K562 (cell line): ENCODE results near the gene ITGA1. TPM values are rescaled to one million over a fixed set of nuclear protein-coding genes. Genes with fewer than 3 reads are reported as not detected.

ENCODE experiments used
- ATAC-seq: fragments of 200-7000 bp; cut with Tn5 transposase; 3 replicates; pipeline ENCODE4 v1.9.1; 2020; ENCODE audit warnings: moderate library complexity
- BruUV-seq: library from RNA; stranded (reverse); fragments of 400-500 nt; replicated peaks from 2 replicates; lab custom pipeline; 2021; lab: Mats Ljungman, UMichigan
- CTCF ChIA-PET: fragments of 300-600 bp; formaldehyde crosslinking; extraction: SDS; loops from one replicate; lab custom pipeline; 2021; ENCODE audit warnings: low intra/inter-chr PET ratio; lab: Yijun Ruan, JAX
- POLR2A ChIA-PET: fragments of 300-600, 350-650 bp; sonication (Branson Sonifier 250); formaldehyde crosslinking; extraction: SDS; loops from one replicate; lab custom pipeline; 2021; ENCODE audit warnings: antibody characterized with exemption, inconsistent platforms; lab: Yijun Ruan, JAX
- DNase-seq, 4 experiments: peaks; one replicate each; pipeline versions ENCODE4 v3.0.0 to v3.0.0-alpha.2; 2011 to 2018; ENCODE audit warnings: low spot score in 3 of 4, mixed read lengths in 3 of 4; ENCODE audit errors: extremely low read depth in 1 of 4
- FAIRE-seq: peaks from 2 replicates; lab custom pipeline; 2011; peaks lifted over from hg19 to GRCh38; lab: Jason Lieb, UNC
- H2AFZ ChIP-seq: 2 replicates; pipeline ENCODE4 v1.6.0; 2011; ENCODE audit warnings: low read depth, low read length, control low read depth, inconsistent platforms
- H3K27ac ChIP-seq: fragments of 200-600 bp; 3 replicates; pipeline ENCODE4 v1.8.0; 2011; ENCODE audit warnings: low read depth, mild to moderate bottlenecking, control low read depth, inconsistent platforms, low read length, moderate library complexity, mixed read lengths; ENCODE audit errors: extremely low read depth
- H3K27me3 ChIP-seq, 2 experiments: fragments of 300-600 bp in 1 of 2; 2 replicates in 1 of 2; 3 replicates in 1 of 2; pipeline versions ENCODE4 v1.6.0 to v1.8.0; 2011; ENCODE audit warnings: inconsistent platforms in 2 of 2, low read length in 2 of 2, mild to moderate bottlenecking in 1 of 2, mixed read lengths in 1 of 2, moderate library complexity in 1 of 2; ENCODE audit not compliant: control insufficient read depth in 2 of 2, insufficient read depth in 2 of 2
- H3K36me3 ChIP-seq: fragments of 300-600 bp; 3 replicates; pipeline ENCODE4 v1.8.0; 2011; ENCODE audit warnings: mild to moderate bottlenecking, low read length, inconsistent platforms; ENCODE audit not compliant: control insufficient read depth, insufficient read depth
- H3K4me1 ChIP-seq, 2 experiments: fragments of 200-600 bp in 1 of 2; replicated peaks in 1 of 2; 2 replicates in 1 of 2; 3 replicates in 1 of 2; pipeline versions ENCODE4 v1.5.1 to v1.8.0; 2011; ENCODE audit warnings: inconsistent platforms in 2 of 2, low read length in 2 of 2, mild to moderate bottlenecking in 1 of 2, mixed read lengths in 1 of 2, moderate library complexity in 1 of 2; ENCODE audit not compliant: control insufficient read depth in 2 of 2, insufficient read depth in 2 of 2
- H3K4me2 ChIP-seq: 2 replicates; pipeline ENCODE4 v1.6.1; 2011; ENCODE audit warnings: low read length, control low read depth, inconsistent platforms, mixed read lengths; ENCODE audit not compliant: insufficient read depth
- H3K4me3 ChIP-seq: fragments of 200-600 bp; sonication (generic), shearing (Covaris generic); 2 replicates; pipeline ENCODE4 v1.5.1; 2016; ENCODE audit warnings: control low read depth, inconsistent platforms
- H3K79me2 ChIP-seq: fragments of 200-600 bp; 3 replicates; pipeline ENCODE4 v1.8.0; 2011; ENCODE audit warnings: low read length, inconsistent platforms; ENCODE audit not compliant: control insufficient read depth, insufficient read depth
- H3K9ac ChIP-seq, 2 experiments: 2 replicates each; pipeline versions ENCODE4 v1.6.0 to v1.6.1; 2011; ENCODE audit warnings: low read depth in 2 of 2, low read length in 2 of 2, control low read depth in 1 of 2, inconsistent platforms in 1 of 2, mild to moderate bottlenecking in 1 of 2, mixed read lengths in 1 of 2; ENCODE audit not compliant: insufficient read depth in 1 of 2
- H3K9me1 ChIP-seq: one replicate; pipeline ENCODE4 v1.6.0; 2011; ENCODE audit warnings: inconsistent platforms, mild to moderate bottlenecking, low read length, moderate library complexity; ENCODE audit not compliant: control insufficient read depth, insufficient read depth
- H3K9me3 ChIP-seq: replicated peaks from 2 replicates; pipeline ENCODE4 v1.5.1; 2011; ENCODE audit warnings: low read depth, low read length, inconsistent platforms; ENCODE audit not compliant: control insufficient read depth, insufficient read depth
- H4K20me1 ChIP-seq: replicated peaks from 2 replicates; pipeline ENCODE4 v1.6.1; 2011; ENCODE audit warnings: low read length, inconsistent platforms, mixed read lengths; ENCODE audit not compliant: control insufficient read depth, insufficient read depth
- HDAC2 ChIP-seq: fragments of 450-650 bp; IDR thresholded peaks from 2 replicates; pipeline ENCODE4 v1.6.1; 2016; ENCODE audit warnings: mild to moderate bottlenecking
- IRF2 ChIP-seq: sonication (generic); formaldehyde crosslinking; IDR thresholded peaks from 2 replicates; pipeline ENCODE4 v1.8.1; 2022; ENCODE audit warnings: mild to moderate bottlenecking, missing genetic modification reagents
- MYC ChIP-seq, 2 experiments: fragments of 250-450 bp in 1 of 2; sonication (Bioruptor Pico) in 1 of 2; IDR thresholded peaks; 2 replicates each; pipeline versions ENCODE4 v1.5.1 to v1.6.1; 2012 to 2021; ENCODE audit warnings: low read depth in 2 of 2, borderline replicate concordance in 1 of 2, improper control_type of control experiment in 1 of 2, low read length in 1 of 2, mild to moderate bottlenecking in 1 of 2, moderate library complexity in 1 of 2
- NCOA6 ChIP-seq: fragments of 450-650 bp; IDR thresholded peaks from 2 replicates; pipeline ENCODE4 v1.6.1; 2017; ENCODE audit warnings: mild to moderate bottlenecking
- RBFOX2 ChIP-seq: fragments of 200-400 bp; formaldehyde crosslinking; IDR thresholded peaks from 2 replicates; pipeline ENCODE4 v1.6.1; 2017; ENCODE audit warnings: low read depth, mild to moderate bottlenecking, low read length, moderate library complexity
- RBM25 ChIP-seq: fragments of 200-400 bp; formaldehyde crosslinking; IDR thresholded peaks from 2 replicates; pipeline ENCODE4 v1.6.1; 2018; ENCODE audit warnings: low read length, low read depth, moderate library complexity; ENCODE audit not compliant: severe bottlenecking
- STAT5B ChIP-seq: fragments of 250-450 bp; sonication (Bioruptor Pico); IDR thresholded peaks from 2 replicates; pipeline ENCODE4 v1.8.0; 2021; ENCODE audit warnings: mild to moderate bottlenecking, inconsistent platforms
- TSC22D4 ChIP-seq: fragments of 450-650 bp; IDR thresholded peaks from 2 replicates; pipeline ENCODE4 v1.6.1; 2016; ENCODE audit warnings: missing genetic modification characterization, missing biosample characterization, control low read depth
- WGBS: fragments of 100-300 bp; shearing (Covaris generic); methylation state at CpG from one replicate; pipeline ENCODE4 v1.1.6; 2016; ENCODE audit warnings: low coverage, mixed read lengths; ENCODE audit not compliant: insufficient coverage; ENCODE audit errors: missing lambda C conversion rate; 5-methylcytosine and 5-hydroxymethylcytosine counted together
- in situ Hi-C: fragments of 300-500 bp; cut with MboI; formaldehyde crosslinking; loops from 4 replicates; pipeline ENCODE4 v1.15.0; 2018; ENCODE audit warnings: inconsistent platforms, mixed read lengths
- intact Hi-C: fragments of 100-400 bp; cut with micrococcal nuclease; formaldehyde crosslinking; loops from 2 replicates; pipeline ENCODE4 v1.14.2; 2022
- polyA plus RNA-seq, 8 experiments: library from polyadenylated mRNA; depleted of rRNA in 4 of 8; stranded (reverse) in 5 of 8; unstranded in 3 of 8; fragments of >200 nt; fragmentation: Nextera tagmentation in 2 of 8; fragmentation: Illumina TruSeq in 1 of 8; extraction: Ambion mirVana in 2 of 8; extraction: Trizol in 1 of 8; gene quantifications; 2 replicates each; pipeline versions ENCODE4 v1.2.1 to v1.2.3, GENCODE V29; 2011 to 2014; ENCODE audit warnings: inconsistent platforms in 1 of 8, missing spikeins in 1 of 8
- total RNA-seq, 7 experiments: library from RNA; depleted of rRNA in 6 of 7; stranded (reverse); fragments of >200 nt in 6 of 7; fragmentation: Illumina TruSeq in 2 of 7; extraction: Trizol in 2 of 7; gene quantifications; 2 replicates each; pipeline versions ENCODE4 v1.2.1 to v1.2.3, GENCODE V29; 2011 to 2021; ENCODE audit warnings: low replicate concordance in 1 of 7
- TF ChIP-seq, protein P1 (sequence below): sonication (generic); formaldehyde crosslinking; IDR thresholded peaks from 2 replicates; pipeline ENCODE4 v1.8.1; 2023; ENCODE audit warnings: mild to moderate bottlenecking, missing genetic modification reagents

The ITGA1 gene
- total and polyA plus RNA-seq, 9 of the 15 experiments (the other 6 are each of a cell fraction or from before 2014, with no cell fraction given): 0.04 to 0.22 TPM; not detected in 7

DNA sequence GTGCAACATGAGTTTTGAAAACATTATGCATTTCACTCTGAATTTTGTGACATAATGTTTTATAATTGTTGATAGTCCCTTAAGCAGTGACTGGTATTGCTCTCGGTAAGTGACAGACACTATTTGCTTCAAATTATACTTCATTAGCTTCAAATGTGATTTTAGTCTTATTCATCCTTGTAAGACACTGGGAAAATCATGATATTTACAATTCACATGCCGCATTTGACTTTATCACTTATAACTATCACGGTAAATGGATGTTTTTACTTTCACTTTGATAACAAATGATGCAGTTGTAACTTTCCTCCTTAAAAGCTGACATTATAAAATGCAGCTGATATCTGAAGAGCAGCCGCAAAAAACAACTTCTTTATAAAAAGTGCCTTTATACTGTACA, 157.3 kb downstream of the ITGA1 start (continued):
- TF ChIP-seq STAT5B (CRISPR knock-in tag) (no peak), TSC22D4 (no peak), MYC (IDR thresholded peaks at IDR 0.05; ENCODE audit: low read depth, low read length) (no peak), MYC (CRISPR knock-in tag; IDR thresholded peaks at IDR 0.05; ENCODE audit: borderline replicate concordance, low read depth) (no peak), NCOA6 (no peak)

DNA sequence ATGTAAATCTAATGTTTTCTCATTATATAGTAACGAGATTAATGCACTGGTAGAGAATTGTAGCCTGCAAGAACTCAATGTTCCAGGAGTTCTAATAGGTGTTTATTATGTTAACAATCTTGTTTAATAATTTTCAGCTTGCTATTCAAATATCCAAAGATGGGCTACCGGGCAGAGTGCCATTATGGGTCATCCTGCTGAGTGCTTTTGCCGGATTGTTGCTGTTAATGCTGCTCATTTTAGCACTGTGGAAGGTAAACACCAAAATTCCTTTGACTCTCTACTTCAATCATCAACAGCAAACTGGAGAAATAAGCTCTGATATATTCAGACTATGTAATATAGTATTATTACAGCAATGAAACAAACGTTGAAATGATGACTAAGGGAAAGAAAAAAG, 159.5 kb downstream of the ITGA1 start:
- Histone ChIP-seq H3K9me1 (no peaks in the 10 kb centered on the region), H3K36me3 (no peaks in the 10 kb centered on the region), H3K27me3 (peaks cover 0 to 4% of the 10 kb centered on the region in 2 experiments; a peak in 2 of 5 replicates), H3K9ac (no peak overlapping the region), H3K4me3 (no peak overlapping the region), H3K9me3 (no peaks in the 10 kb centered on the region), H3K27ac (no peak overlapping the region), H2AFZ (no peak overlapping the region), H3K4me1 (no peaks in the 10 kb centered on the region), H4K20me1 (no peaks in the 10 kb centered on the region), H3K79me2 (no peaks in the 10 kb centered on the region), H3K4me2 (no peak overlapping the region)
- WGBS: 0% methylated on average over 4 of the region's 4 CpGs
- intact Hi-C loops: no loop called here
- in situ Hi-C loops: loop anchor here (5.0 kb wide), 1 partner anchor 150 kb away; no protein-coding TSS in a partner anchor
- no TSS peak for BruUV-seq
- DNase-seq (no peak), FAIRE-seq (no peak), ATAC-seq (no peak)
- CTCF ChIA-PET: interaction anchor here (2.1 kb wide), 1 partner anchor 149 kb away, joined by 11 read pairs; no protein-coding TSS in a partner anchor
- TF ChIP-seq RBFOX2: no peak
- no peak for TF ChIP-seq IRF2
- TF ChIP-seq, protein P1, sequence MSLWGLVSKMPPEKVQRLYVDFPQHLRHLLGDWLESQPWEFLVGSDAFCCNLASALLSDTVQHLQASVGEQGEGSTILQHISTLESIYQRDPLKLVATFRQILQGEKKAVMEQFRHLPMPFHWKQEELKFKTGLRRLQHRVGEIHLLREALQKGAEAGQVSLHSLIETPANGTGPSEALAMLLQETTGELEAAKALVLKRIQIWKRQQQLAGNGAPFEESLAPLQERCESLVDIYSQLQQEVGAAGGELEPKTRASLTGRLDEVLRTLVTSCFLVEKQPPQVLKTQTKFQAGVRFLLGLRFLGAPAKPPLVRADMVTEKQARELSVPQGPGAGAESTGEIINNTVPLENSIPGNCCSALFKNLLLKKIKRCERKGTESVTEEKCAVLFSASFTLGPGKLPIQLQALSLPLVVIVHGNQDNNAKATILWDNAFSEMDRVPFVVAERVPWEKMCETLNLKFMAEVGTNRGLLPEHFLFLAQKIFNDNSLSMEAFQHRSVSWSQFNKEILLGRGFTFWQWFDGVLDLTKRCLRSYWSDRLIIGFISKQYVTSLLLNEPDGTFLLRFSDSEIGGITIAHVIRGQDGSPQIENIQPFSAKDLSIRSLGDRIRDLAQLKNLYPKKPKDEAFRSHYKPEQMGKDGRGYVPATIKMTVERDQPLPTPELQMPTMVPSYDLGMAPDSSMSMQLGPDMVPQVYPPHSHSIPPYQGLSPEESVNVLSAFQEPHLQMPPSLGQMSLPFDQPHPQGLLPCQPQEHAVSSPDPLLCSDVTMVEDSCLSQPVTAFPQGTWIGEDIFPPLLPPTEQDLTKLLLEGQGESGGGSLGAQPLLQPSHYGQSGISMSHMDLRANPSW: no peak
- TF ChIP-seq HDAC2: no peak
- no peak for TF ChIP-seq RBM25
- POLR2A ChIA-PET: no interaction called here
